ENCODE measurements around the gene ZNF428.
A peak's percentile ranks its signal among the peaks of the same experiment; 100 is the strongest.
"Not testable (repeated sequence)": the region's sequence is repeated elsewhere in the genome, so short reads cannot be mapped to it uniquely, and the experiment has no call there.

Gene ZNF428

GRCh38 chr19:43591904-43592772, 27.3 kb downstream of the ZNF428 start:
- DNase-seq = no peak

- DNase-seq = no peak
Measured at GRCh38 chr19:43589678-43590077, 29.8 kb downstream of the ZNF428 start.

- DNase-seq = no peak
Measured at GRCh38 chr19:43589277-43589676, 30.2 kb downstream of the ZNF428 start.

- DNase-seq = not testable (repeated sequence)
Measured at GRCh38 chr19:43587029-43587428, 32.4 kb downstream of the ZNF428 start.

GRCh38 chr19:43586346-43586745, 33.1 kb downstream of the ZNF428 start:
- DNase-seq = no peak

- DNase-seq = no peak
Measured at GRCh38 chr19:43584484-43584883, 34.9 kb downstream of the ZNF428 start.

- no peak for DNase-seq
Measured at GRCh38 chr19:43582495-43582894, 36.9 kb downstream of the ZNF428 start.

GRCh38 chr19:43581467-43581866, 38.0 kb downstream of the ZNF428 start:
- DNase-seq = no peak

- DNase-seq = no peak
Measured at GRCh38 chr19:43578787-43579186, 40.6 kb downstream of the ZNF428 start.

- DNase-seq = peak in 1 of 6 experiments; percentile 50
Measured at GRCh38 chr19:43575955-43576878, 43.2 kb downstream of the ZNF428 start.

GRCh38 chr19:43575156-43575950, 44.1 kb downstream of the ZNF428 start, which contains the start of the genes PINLYP and XRCC1:
PINLYP (plus strand) TSS chr19:43575801; CDS start chr19:43577192, 1,391 bp downstream.
XRCC1 (minus strand) TSS chr19:43575527; CDS start chr19:43575458, 69 bp downstream.
- peak; percentile 90 to 97 (median 96) for DNase-seq

- DNase-seq = no peak
Measured at GRCh38 chr19:43574424-43575155, 44.8 kb downstream of the ZNF428 start.

- DNase-seq = no peak
Measured at GRCh38 chr19:43572171-43572588, 47.2 kb downstream of the ZNF428 start.

- DNase-seq = no peak
Measured at GRCh38 chr19:43570174-43570791, 49.1 kb downstream of the ZNF428 start.

- no peak for DNase-seq
Measured at GRCh38 chr19:43569657-43570056, 49.8 kb downstream of the ZNF428 start.

GRCh38 chr19:43564800-43565199, 54.6 kb downstream of the ZNF428 start:
- no peak for DNase-seq

GRCh38 chr19:43563816-43564457, 55.5 kb downstream of the ZNF428 start:
- peak in 1 of 6 experiments; percentile 7 for DNase-seq

- DNase-seq = peak; percentile 37 to 82 (median 72)
Measured at GRCh38 chr19:43562698-43563241, 56.7 kb downstream of the ZNF428 start.

GRCh38 chr19:43562226-43562697, 57.2 kb downstream of the ZNF428 start:
- DNase-seq = peak in 3 of 6 experiments; percentile 15 to 37 (median 27)
